Measurements from ENCODE around the gene RNF130.

GRCh38 chr5:179953987-179954386 is 117.6 kb downstream of the RNF130 start:
- TF ChIP-seq CTCF (IDR thresholded peaks at IDR 0.05) (no peak), EP300 (IDR thresholded peaks at IDR 0.05) (no peak)
